Stomach (tissue), 9 donors: Measurements from ENCODE around the gene ARAP2. TPM values are rescaled to one million over a fixed set of nuclear protein-coding genes. Genes with fewer than 3 reads are reported as not detected.

Experiments
- DNase-seq, 2 donors: peaks; one replicate each; pipeline versions ENCODE4 v3.0.0 to v3.0.0-alpha.2; 2013 to 2019
- H3K27ac ChIP-seq, 5 donors: fragments of 200-600 bp in 4 of 5; sonication (generic) in 4 of 5; one replicate each; pipeline ENCODE4 v1.5.1; 2013 to 2019; ENCODE audit warnings: mild to moderate bottlenecking in 1 of 5, moderate library complexity in 1 of 5
- H3K27me3 ChIP-seq, 3 donors: fragments of 200-600 bp; sonication (generic); one replicate each; pipeline ENCODE4 v1.5.1; 2017 to 2019; ENCODE audit warnings: mixed run types in 1 of 3
- H3K36me3 ChIP-seq, 4 donors: fragments of 200-600 bp; sonication (generic); 1 replicate in 3 of 4; 2 replicates in 1 of 4; pipeline ENCODE4 v1.5.1; 2016 to 2019
- H3K4me1 ChIP-seq, 4 donors: fragments of 200-600 bp; sonication (generic); one replicate each; pipeline ENCODE4 v1.5.1; 2016 to 2019
- H3K4me3 ChIP-seq, 4 donors: fragments of 200-600 bp; sonication (generic) in 3 of 4; one replicate each; pipeline ENCODE4 v1.5.1; 2016 to 2019; ENCODE audit warnings: mild to moderate bottlenecking in 1 of 4
- H3K9me3 ChIP-seq, 4 donors: fragments of 200-600 bp; sonication (generic); one replicate each; pipeline ENCODE4 v1.5.1; 2016 to 2019
- EP300 ChIP-seq: sonication (generic); formaldehyde crosslinking; IDR thresholded peaks from one replicate; pipeline ENCODE4 v1.6.1; 2017; ENCODE audit warnings: antibody characterized with exemption
- POLR2A ChIP-seq, 4 donors: fragments of 450-650 bp; IDR thresholded peaks; one replicate each; pipeline ENCODE4 v1.6.1; 2016; ENCODE audit warnings: antibody characterized with exemption in 4 of 4, control low read depth in 2 of 4, mild to moderate bottlenecking in 1 of 4, moderate library complexity in 1 of 4
- POLR2AphosphoS5 ChIP-seq, 3 donors: sonication (generic); formaldehyde crosslinking; IDR thresholded peaks; one replicate each; pipeline ENCODE4 v1.6.1; 2016; ENCODE audit warnings: antibody characterized with exemption in 3 of 3
- WGBS, 5 donors: extraction: QIAGEN DNeasy Blood & Tissue Kit in 3 of 5; methylation state at CpG; one replicate each; pipeline versions ENCODE4 v1.1.5 to v1.1.7; 2013 to 2018; 5-methylcytosine and 5-hydroxymethylcytosine counted together
- intact Hi-C: fragments of 100-400 bp; cut with DNase I; formaldehyde crosslinking; loops from one replicate; pipeline ENCODE4 v1.15.1; 2023; ENCODE audit warnings: low total_unique reads
- polyA plus RNA-seq, 3 donors: library from polyadenylated mRNA; stranded (reverse); fragments of 200-250 nt; gene quantifications; one replicate each; pipeline ENCODE4 v1.2.3, GENCODE V29; 2013
- total RNA-seq, 5 donors: library from RNA; depleted of rRNA; stranded (reverse); fragments of >200 nt; gene quantifications; one replicate each; pipeline versions ENCODE4 v1.1.0 to v1.2.3, GENCODE V29; 2014 to 2016
- TF ChIP-seq, protein P1 (sequence below), 7 experiments: fragments of 450-650 bp in 4 of 7; fragments of 200-600 bp in 3 of 7; sonication (generic) in 3 of 7; IDR thresholded peaks; one replicate each; pipeline ENCODE4 v1.5.1; 2016 to 2019; ENCODE audit warnings: antibody characterized with exemption in 7 of 7, control low read depth in 2 of 7, mild to moderate bottlenecking in 1 of 7
- donor health status: healthy with polysubstance abuse.
- donor health status: Bipolar disorder and iron deficiency.
- donor health status: healthy.

The ARAP2 gene
- total and polyA plus RNA-seq, 8 donors, result 2.2 to 69.4 (median 19.1) TPM

DNA sequence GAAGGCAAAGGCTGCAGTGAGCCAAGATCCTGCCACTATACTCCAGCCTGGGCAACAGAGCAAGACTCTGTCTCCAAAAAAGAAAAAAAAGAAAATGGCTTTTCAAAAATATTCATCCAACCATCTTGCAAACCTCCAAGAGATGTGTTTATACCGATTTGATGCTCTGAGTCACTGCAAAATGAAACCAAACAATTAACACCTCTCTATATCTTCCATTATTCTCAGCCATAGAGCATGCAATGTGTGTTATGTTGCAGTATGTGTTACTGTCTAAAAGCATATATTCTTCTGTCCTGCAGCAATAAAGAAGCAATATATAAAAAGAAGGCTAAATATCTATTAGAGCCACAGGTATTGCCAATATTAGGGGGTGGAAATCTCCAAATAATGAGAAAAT lies 51.4 kb downstream of the ARAP2 start:
- Histone ChIP-seq H3K27me3 (no peaks in the 10 kb centered on the region), H3K9me3 (no peaks in the 10 kb centered on the region), H3K27ac (no peak overlapping the region), H3K4me3 (no peak overlapping the region), H3K36me3 (peaks cover 0 to 10% (median 5%) of the 10 kb centered on the region in 4 donors), H3K4me1 (no peaks in the 10 kb centered on the region)
- intact Hi-C loops, result no loop called here
- TF ChIP-seq, protein P1, sequence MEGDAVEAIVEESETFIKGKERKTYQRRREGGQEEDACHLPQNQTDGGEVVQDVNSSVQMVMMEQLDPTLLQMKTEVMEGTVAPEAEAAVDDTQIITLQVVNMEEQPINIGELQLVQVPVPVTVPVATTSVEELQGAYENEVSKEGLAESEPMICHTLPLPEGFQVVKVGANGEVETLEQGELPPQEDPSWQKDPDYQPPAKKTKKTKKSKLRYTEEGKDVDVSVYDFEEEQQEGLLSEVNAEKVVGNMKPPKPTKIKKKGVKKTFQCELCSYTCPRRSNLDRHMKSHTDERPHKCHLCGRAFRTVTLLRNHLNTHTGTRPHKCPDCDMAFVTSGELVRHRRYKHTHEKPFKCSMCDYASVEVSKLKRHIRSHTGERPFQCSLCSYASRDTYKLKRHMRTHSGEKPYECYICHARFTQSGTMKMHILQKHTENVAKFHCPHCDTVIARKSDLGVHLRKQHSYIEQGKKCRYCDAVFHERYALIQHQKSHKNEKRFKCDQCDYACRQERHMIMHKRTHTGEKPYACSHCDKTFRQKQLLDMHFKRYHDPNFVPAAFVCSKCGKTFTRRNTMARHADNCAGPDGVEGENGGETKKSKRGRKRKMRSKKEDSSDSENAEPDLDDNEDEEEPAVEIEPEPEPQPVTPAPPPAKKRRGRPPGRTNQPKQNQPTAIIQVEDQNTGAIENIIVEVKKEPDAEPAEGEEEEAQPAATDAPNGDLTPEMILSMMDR (IDR thresholded peaks at IDR 0.05), result no peak
- no peak for TF ChIP-seq POLR2AphosphoS5 (IDR thresholded peaks at IDR 0.05)
- TF ChIP-seq EP300, result no peak
- WGBS, 5 donors, result 83 to 97% (median 83%) methylated on average over 1 of the region's 1 CpG
- no peak for DNase-seq

DNA sequence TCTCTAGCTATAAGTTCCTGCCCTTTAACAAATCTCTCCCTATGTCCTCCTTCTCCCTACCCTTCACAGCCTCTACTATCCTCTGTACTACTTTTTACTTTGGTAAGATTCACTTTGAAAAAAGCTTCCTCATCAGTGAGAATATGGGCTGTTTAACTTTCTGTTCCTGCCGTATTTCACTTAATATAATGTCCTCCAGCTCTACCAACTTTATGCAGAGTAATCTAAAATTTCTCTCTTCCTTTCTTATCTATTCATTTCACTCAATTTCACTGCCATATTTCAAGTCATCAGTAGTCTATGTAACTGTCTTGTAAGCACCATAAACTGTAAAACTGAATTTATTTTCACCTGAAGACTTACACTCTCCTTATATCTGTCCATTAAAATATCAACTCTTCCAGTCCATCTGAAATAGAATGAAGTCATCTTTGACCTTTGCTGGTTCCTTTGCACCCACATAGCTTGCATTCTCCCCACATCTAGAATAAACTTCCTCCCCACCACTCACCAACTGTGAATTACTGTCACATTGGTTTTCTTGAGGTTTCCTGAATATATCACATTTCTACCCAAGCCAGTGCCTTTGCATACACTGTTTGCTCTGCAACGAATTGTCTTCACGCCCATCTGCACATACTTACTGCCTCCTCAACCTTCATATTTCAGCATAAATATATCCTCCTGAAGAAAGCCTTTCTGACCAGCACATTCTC lies 54.6 kb downstream of the ARAP2 start:
- intact Hi-C loops, result no loop called here
- WGBS, 5 donors, result 57 to 74% (median 66%) methylated on average over 3 of the region's 3 CpGs
- H3K4me3 ChIP-seq, result no peak overlapping the region
- no peak for DNase-seq
- no peak overlapping the region for H3K27ac ChIP-seq
- H3K27me3 ChIP-seq, result no peaks in the 10 kb centered on the region
- H3K9me3 ChIP-seq, result no peaks in the 10 kb centered on the region
- H3K4me1 ChIP-seq, result no peaks in the 10 kb centered on the region
- H3K36me3 ChIP-seq, result peaks cover 0 to 23% (median 0%) of the 10 kb centered on the region in 4 donors
- TF ChIP-seq, protein P1 (IDR thresholded peaks at IDR 0.05), result no peak
- no peak for TF ChIP-seq EP300
- TF ChIP-seq POLR2AphosphoS5 (IDR thresholded peaks at IDR 0.05), result no peak

DNA sequence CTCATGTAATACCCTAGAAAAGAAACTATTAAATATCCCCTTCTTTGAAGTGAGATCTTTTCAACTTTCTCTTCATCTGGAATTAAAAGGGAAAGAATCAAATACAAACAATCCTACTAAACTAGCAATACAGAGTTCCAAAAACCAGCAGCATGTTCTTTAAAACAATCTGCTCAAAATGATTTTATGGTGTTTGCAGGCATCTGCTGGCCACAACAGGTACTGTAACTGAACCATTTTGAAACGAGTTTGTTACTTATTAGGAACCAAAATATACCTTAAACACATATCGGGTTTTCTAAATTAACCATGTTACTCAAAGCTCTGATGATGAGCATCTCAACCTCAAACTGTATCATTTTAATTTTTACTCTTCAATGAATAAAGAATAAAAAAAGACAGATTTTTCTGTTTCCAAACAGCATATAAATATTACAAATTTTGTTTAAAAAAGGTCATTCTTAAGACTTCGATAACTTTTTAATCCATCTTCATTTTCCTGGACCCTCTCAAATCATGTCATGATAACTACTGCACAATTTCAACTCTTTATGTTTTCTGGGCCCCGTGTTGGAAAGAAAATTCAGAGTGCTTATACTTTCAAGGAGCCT lies 56.5 kb downstream of the ARAP2 start:
- H3K27me3 ChIP-seq, result no peaks in the 10 kb centered on the region
- H3K4me1 ChIP-seq, result no peaks in the 10 kb centered on the region
- intact Hi-C loops, result no loop called here
- no peak overlapping the region for H3K4me3 ChIP-seq
- DNase-seq, result peak in 1 of 2 donors; percentile 51
- TF ChIP-seq, protein P1 (IDR thresholded peaks at IDR 0.05), result peak in 5 of 7 experiments; percentile 27 to 44 (median 38)
- no peak for TF ChIP-seq POLR2AphosphoS5 (IDR thresholded peaks at IDR 0.05)
- H3K9me3 ChIP-seq, result no peaks in the 10 kb centered on the region
- WGBS, 5 donors, result 58 to 67% (median 61%) methylated on average over 4 of the region's 4 CpGs
- peaks cover 0 to 20% (median 0%) of the 10 kb centered on the region in 4 donors for H3K36me3 ChIP-seq
- H3K27ac ChIP-seq, result no peak overlapping the region

DNA sequence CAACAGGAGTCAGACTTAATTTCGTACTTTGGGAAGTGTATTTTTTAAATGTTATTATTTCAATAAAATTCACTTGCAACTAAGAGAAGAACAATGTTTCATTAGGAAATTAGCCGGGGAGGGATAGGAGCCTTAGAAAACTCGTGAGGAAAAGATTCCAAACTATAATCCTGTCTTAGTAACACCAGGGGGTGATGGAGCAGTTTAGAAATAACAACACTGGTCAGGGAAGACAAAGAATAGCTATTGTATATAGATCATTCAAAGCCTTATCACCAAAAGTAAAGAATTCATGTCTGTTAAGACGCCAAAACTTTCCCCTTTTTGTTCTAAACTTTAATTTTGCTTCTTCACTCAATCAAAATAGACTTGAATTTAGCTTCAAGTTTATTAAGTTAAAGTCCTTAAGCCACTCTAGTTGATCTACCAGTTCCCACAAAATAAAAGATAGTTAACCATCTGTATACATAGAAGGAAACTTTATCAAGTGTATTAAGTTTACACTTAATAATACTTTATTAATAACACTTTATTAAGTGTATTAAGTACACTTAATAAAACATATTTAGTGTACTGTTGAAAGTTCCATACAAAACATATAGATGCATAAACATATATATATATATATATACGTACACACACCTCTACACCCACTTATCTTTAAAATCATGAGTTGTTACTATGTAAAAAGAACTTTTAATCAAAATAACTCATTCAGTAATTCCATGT lies 60.5 kb downstream of the ARAP2 start:
- 79 to 91% (median 86%) methylated on average over 5 of the region's 5 CpGs for WGBS, 5 donors
- no peak for TF ChIP-seq POLR2AphosphoS5 (IDR thresholded peaks at IDR 0.05)
- TF ChIP-seq, protein P1 (IDR thresholded peaks at IDR 0.05), result no peak
- no peak for TF ChIP-seq POLR2A (IDR thresholded peaks at IDR 0.05)
- TF ChIP-seq EP300, result no peak
- Histone ChIP-seq H3K36me3 (peaks cover 0 to 18% (median 0%) of the 10 kb centered on the region in 4 donors), H3K27me3 (no peaks in the 10 kb centered on the region), H3K9me3 (no peaks in the 10 kb centered on the region), H3K4me1 (peaks cover 0 to 19% (median 7%) of the 10 kb centered on the region in 4 donors), H3K4me3 (no peak overlapping the region), H3K27ac (no peak overlapping the region)
- DNase-seq, result no peak
- intact Hi-C loops, result no loop called here
